Activated CD8-positive, alpha-beta memory T cell treated with anti-CD3 and anti-CD28 coated beads for 24 hours (primary cell): ENCODE results near the gene TK2.
"Not testable (repeated sequence)": the region's sequence is repeated elsewhere in the genome, so short reads cannot be mapped to it uniquely, and the experiment has no call there.

ENCODE experiments used
- DNase-seq: peaks from one replicate; pipeline ENCODE4 v3.0.0-alpha.2; 2020

TK2 gene

DNA sequence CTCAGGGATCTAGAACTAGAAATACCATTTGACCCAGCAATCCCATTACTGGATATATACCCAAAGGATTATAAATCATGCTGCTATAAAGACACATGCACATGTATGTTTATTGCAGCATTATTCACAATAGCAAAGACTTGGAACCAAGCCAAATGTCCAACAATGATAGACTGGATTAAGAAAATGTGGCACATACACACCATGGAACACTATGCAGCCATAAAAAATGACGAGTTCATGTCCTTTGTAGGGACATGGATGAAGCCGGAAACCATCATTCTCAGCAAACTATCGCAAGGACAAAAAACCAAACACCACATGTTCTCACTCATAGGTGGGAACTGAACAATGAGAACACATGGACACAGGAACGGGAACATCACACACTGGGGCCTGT lies 48.4 kb downstream of the TK2 start:
- DNase-seq = not testable (repeated sequence)

GRCh38 chr16:66497921-66498320 lies 52.0 kb downstream of the TK2 start:
- not testable (repeated sequence) for DNase-seq

GRCh38 chr16:66496226-66496625 lies 53.7 kb downstream of the TK2 start:
- DNase-seq = not testable (repeated sequence)

GRCh38 chr16:66495440-66495839 lies 54.5 kb downstream of the TK2 start:
- DNase-seq = no peak

DNA sequence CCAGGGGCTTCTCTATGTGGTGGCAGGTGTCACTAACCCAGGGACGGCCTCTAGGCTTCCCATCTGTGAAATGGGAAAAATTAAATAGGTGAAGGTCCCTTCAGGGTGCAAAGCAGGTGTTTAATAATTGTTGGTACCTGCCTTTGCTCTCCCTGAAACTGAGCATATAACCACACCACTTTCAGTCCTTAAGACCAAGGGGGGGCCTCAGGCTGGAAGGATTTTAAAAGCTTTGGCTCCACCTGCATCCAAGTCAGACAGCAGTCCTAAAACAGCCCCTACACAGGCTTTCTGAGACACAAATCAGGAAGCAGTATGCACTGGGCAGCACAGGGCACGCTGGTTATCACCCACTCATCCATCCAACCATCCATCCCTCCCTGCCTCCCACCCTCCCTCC lies 55.0 kb downstream of the TK2 start:
- DNase-seq = no peak

DNA sequence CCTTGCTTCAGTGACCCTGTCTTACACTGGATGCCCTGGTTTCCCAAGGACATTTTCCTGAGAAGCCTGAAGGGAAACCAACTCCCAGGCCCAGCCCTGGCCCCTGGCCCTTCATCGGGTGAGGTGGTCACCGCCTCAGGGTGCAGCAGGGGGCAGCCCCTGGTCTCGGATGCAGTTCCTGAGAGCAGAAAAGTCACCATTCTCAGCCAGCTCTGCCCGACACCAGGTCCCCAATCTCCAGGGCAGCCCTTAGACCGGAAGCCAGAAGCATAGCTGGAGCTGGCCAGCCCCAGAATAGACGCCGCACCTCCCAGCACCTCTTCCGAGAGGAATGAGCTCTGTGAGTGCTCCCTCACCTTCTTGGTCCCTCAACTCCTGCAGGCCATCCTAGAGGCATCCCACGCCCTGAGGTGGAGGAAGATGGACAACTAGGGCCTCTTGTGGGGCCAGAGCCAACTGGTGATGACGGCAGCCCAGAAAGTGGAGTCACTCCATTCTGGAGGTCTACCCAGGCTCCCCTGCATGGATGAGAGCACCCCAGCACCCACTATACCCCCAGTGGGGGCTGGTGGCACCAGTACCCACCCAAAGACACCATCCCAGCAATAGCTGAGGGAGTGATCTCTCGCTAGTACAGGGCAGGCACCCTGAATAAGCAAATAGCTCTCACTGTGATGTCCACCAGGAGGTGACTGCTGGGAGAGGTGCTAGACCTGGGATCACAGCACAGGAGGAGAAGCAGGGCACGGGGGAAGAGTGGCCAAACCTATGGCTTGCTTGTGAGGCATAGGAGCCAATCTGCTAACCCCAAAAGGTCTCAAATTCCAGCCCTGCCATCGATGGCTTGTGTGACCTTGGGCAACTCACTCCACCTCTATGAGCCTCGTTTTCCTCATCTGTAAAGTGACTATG lies 56.2 kb downstream of the TK2 start:
- DNase-seq = peak; percentile 52

- DNase-seq = no peak
These were observed 58.2 kb downstream of the TK2 start for GRCh38 chr16:66491716-66492064.

DNA sequence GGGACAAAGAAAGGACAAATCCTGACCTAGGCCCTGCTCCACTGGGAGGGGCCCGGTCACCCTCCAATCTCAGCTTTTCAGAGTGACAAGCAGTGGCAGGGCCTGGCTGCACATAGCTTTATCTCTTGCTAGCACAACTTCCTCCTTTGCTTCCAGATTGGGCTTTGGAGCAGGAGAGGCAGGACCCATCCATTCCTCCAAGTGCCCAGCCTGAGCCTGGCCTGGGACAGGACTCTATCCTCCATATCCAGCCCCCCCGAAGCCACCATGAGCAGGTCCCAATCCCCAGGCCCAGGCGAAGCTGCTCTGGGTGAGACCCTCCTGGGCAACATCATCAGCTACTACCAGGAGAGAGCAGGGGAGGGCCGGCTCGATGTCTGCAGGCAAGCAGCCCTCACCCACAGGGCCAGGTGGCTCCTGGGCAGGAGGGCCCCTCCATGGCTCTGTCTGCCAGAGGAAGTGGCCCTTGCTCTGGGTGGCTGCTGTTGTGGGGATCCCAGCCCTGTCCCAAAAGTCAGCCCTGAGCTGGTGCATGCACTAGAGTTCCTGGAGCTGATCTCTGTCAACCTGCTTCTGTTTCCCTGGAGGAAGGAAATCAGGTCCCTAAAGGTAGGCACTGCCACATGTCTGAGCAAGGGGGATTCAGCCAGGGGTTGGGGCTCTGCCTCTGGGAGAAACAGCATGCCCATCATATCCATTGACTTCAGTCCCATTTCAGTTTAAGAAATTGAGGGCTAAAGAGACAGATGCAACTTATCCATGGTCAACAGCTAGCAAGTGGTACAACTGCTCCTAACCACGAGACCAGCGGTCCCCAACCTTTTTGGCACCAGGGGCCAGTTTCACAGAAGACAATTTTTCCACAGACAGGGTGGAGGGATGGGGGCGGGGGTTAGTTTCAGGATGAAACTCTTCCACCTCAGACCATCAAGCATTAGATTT lies 58.9 kb downstream of the TK2 start:
- peak; percentile 56 for DNase-seq

GRCh38 chr16:66489818-66490217 lies 60.1 kb downstream of the TK2 start:
- peak; percentile 47 for DNase-seq

- DNase-seq = peak; percentile 41
These were observed 60.5 kb downstream of the TK2 start for GRCh38 chr16:66489385-66489784.

GRCh38 chr16:66488505-66488904 lies 61.4 kb downstream of the TK2 start:
- peak; percentile 19 for DNase-seq

- DNase-seq = peak; percentile 49
These were observed 62.2 kb downstream of the TK2 start for GRCh38 chr16:66487580-66488275.

DNA sequence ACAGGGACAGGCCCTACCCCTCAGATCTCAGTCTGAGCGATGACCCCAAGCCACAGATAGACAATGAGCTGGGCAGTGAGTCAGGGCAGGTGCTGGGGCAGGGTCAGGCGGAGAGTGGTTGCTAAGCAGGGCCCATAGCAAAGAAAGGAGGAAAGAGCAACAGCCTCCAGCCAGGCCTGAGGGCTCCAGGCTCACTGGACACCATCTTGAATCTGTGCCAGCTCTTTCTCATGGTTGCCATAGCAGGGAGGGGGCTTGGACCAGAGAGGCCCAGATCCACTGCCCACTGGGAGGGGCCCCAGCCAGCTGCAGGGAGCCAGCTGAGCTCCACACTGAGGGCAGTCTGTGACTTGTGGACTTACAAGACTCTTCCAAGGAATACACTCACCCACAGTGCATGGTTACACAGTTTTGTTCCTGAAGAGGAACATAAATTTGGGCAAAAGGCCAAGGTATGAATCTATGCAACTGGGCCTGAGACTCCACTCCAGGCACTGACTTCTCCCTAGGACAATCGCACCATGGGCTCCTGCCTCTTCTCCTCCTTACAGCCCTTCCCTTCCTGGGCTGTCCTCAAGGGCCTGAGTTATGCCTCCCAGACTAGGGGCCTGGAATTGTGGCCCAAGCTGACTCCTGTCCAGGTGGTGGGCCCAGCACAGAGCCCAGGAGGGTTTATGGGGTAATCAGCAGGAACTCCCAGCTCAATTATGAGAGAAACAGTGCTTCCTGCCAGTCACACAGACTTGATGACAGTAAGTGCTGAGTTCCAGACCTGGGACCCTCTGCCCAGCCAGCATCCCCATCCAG lies 62.9 kb downstream of the TK2 start:
- DNase-seq = peak; percentile 51

DNA sequence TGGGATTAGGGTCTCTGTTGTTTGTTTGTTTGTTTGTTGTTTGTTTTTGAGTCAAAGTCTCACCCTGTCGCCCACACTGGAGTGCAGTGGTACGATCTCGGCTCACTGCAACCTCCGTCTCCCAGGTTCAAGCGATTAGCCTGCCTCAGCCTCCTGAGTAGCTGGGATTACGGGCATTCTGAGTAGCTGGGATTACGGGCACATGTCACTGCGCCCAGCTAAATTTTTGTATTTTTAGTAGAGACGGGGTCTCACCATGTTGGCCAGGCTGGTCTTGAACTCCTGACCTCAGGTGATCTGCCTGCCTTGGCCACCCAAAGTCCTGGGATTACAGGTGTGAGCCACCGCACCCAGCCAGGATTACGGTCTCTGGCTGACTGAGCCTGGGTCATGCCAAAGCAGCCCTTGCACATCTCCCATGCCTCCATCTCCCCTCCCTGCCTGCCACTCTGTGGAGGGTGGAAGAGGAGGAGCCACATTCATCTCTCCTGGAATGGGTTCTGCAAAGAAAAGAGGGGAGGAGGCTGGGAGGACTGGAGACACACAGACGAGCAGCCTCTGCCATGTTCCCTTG lies 63.6 kb downstream of the TK2 start:
- peak; percentile 40 for DNase-seq

- peak; percentile 49 for DNase-seq
These were observed 64.5 kb downstream of the TK2 start for GRCh38 chr16:66485376-66485775.

GRCh38 chr16:66484453-66485213 lies 65.3 kb downstream of the TK2 start:
- DNase-seq = peak; percentile 48

- DNase-seq = peak; percentile 89
These were observed 66.1 kb downstream of the TK2 start for GRCh38 chr16:66483689-66484452.

GRCh38 chr16:66481943-66482390 lies 68.0 kb downstream of the TK2 start:
- no peak for DNase-seq

DNA sequence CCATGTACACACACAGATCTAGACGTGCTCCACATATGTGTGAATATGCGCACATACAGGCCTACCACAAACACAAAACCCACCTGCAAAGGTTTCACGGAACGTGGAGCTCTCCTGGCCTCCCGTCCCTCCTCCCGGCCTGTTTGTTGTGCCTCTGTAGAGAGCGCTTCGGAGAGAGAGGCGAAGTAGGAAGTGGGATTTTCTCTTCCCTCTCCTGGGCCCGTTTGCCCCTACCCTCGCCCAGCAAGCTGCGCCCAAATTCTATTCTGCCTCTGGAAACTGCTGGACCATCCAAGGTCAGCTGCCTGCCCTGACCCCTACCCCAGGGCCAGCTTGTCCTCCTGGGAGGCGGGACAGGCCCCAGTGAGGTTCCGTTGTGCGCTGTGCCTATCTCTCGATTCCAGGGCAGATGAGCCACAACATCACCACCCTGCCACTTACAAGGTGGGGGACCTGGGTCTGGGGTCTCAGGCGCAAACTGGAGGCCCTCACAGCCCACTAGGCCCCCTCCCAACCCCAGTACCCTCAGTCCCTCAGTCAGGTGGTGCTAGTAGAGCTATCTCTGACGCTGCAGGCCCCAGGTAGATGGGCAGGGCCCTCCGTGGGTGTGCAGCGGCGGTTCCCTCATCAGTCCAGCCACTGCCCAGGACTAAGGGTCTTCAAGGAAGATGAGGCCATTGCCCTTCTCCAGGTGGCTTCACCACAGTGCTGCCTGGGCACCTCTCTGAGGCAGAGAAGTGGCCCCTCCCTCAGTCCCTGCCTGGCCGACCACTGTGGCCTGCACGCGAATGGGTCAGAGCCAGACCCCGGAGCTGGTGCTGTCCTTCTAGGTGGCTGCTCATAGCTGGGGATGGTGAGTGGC lies 68.6 kb downstream of the TK2 start:
- DNase-seq = peak; percentile 54
